Cardiac muscle cell (in vitro differentiated cells and primary cell): Measurements from ENCODE around the gene FNIP1. TPM values are rescaled to one million over a fixed set of nuclear protein-coding genes. Genes with fewer than 3 reads are reported as not detected.
A peak's percentile ranks its signal among the peaks of the same experiment; 100 is the strongest.

Experiments
- DNase-seq, 2 donors: peaks; one replicate each; pipeline versions ENCODE4 v3.0.0 to v3.0.0-alpha.2; 2010 to 2017; ENCODE audit warnings: low read depth in 1 of 2, low spot score in 1 of 2
- H3K27ac ChIP-seq: fragments of 200-600 bp; sonication (generic); 2 replicates; pipeline ENCODE4 v1.5.1; 2016
- H3K27me3 ChIP-seq: fragments of 200-600 bp; sonication (generic); 2 replicates; pipeline ENCODE4 v1.6.0; 2016; ENCODE audit warnings: control low read depth
- H3K36me3 ChIP-seq: fragments of 200-600 bp; sonication (generic); 2 replicates; pipeline ENCODE4 v1.5.1; 2016; ENCODE audit warnings: control low read depth
- H3K4me1 ChIP-seq: fragments of 200-600 bp; sonication (generic); 2 replicates; pipeline ENCODE4 v1.8.1; 2017; ENCODE audit warnings: low read depth, mild to moderate bottlenecking, mixed run types
- H3K4me3 ChIP-seq: fragments of 200-600 bp; sonication (generic); 2 replicates; pipeline ENCODE4 v1.5.1; 2016; ENCODE audit warnings: mild to moderate bottlenecking
- H3K9me3 ChIP-seq: fragments of 200-600 bp; sonication (generic); 2 replicates; pipeline ENCODE4 v1.5.1; 2017; ENCODE audit warnings: low read depth, mild to moderate bottlenecking, control low read depth
- polyA plus RNA-seq: library from polyadenylated mRNA; unstranded; fragments of >200 nt; fragmentation: Nextera tagmentation; extraction: Ambion mirVana; gene quantifications from 2 replicates; pipeline ENCODE4 v1.2.1, GENCODE V29; 2016
- total RNA-seq: library from RNA; depleted of rRNA; stranded (reverse); fragments of >200 nt; gene quantifications from 2 replicates; pipeline ENCODE4 v1.2.3, GENCODE V29; 2016
- TF ChIP-seq, protein P1 (sequence below): IDR thresholded peaks from 2 replicates; pipeline ENCODE4 v1.5.1; 2012; ENCODE audit warnings: low read depth, mild to moderate bottlenecking, low read length

The FNIP1 gene
- total and polyA plus RNA-seq, 2 experiments from 2014 or later: 10.1 to 24.4 TPM

DNA sequence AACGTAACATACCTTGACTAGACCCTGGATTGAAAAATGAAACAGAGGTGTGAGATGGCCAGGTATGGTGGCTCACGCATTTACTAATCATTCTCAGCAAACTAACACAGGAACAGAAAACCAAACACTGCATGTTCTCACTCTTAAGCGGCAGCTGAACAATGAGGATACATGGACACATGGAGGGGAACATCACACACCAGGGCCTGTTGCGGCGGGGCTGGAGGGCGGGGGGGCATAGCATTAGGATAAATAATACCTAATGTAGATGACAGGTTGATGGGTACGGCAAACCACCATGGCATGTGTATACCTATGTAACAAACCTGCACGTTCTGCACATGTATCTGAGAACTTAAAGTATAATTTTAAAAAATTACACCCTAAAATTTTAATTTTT is 177.7 kb downstream of the FNIP1 start:
- Histone ChIP-seq H3K4me1 (no peaks in the 10 kb centered on the region), H3K4me3 (no peak overlapping the region), H3K36me3 (peaks cover 3% of the 10 kb centered on the region), H3K27ac (no peak overlapping the region), H3K27me3 (no peaks in the 10 kb centered on the region), H3K9me3 (no peaks in the 10 kb centered on the region)
- DNase-seq: no peak
- TF ChIP-seq, protein P1, sequence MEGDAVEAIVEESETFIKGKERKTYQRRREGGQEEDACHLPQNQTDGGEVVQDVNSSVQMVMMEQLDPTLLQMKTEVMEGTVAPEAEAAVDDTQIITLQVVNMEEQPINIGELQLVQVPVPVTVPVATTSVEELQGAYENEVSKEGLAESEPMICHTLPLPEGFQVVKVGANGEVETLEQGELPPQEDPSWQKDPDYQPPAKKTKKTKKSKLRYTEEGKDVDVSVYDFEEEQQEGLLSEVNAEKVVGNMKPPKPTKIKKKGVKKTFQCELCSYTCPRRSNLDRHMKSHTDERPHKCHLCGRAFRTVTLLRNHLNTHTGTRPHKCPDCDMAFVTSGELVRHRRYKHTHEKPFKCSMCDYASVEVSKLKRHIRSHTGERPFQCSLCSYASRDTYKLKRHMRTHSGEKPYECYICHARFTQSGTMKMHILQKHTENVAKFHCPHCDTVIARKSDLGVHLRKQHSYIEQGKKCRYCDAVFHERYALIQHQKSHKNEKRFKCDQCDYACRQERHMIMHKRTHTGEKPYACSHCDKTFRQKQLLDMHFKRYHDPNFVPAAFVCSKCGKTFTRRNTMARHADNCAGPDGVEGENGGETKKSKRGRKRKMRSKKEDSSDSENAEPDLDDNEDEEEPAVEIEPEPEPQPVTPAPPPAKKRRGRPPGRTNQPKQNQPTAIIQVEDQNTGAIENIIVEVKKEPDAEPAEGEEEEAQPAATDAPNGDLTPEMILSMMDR: no peak

DNA sequence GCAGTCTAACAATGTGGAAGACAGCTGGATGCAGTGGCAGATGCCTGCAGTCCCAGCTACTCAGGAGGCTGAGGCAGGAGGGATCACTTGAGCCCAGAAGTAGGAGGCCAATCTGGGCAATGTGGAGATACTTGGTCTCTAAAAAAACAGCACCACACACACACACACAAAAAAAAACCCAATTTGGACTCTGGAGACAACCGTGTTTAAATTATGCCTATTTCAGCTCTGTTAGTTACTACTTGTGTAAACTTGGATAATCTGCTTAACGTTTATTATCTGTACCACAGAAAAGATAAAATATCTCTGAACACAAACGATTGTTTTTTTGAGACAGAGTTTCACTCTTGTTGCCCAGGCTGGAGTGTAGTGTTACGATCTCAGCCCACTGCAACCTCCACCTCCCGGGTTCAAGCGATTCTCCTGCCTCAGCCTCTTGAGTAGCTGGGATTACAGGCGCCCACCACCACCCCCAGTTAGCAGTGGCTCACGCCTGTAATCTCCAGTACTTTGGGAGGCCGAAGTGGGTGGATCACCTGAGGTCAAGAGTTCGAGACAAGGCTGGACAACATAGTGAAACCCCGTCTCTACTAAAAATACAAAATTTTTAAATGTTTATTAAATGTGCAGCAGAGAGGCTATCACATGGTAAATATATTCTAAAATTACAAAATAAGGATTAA is 179.5 kb downstream of the FNIP1 start:
- no peaks in the 10 kb centered on the region for H3K36me3 ChIP-seq
- TF ChIP-seq, protein P1: no peak
- no peaks in the 10 kb centered on the region for H3K9me3 ChIP-seq
- no peak for DNase-seq
- no peak overlapping the region for H3K27ac ChIP-seq
- H3K27me3 ChIP-seq: no peaks in the 10 kb centered on the region
- H3K4me3 ChIP-seq: no peak overlapping the region
- no peaks in the 10 kb centered on the region for H3K4me1 ChIP-seq

DNA sequence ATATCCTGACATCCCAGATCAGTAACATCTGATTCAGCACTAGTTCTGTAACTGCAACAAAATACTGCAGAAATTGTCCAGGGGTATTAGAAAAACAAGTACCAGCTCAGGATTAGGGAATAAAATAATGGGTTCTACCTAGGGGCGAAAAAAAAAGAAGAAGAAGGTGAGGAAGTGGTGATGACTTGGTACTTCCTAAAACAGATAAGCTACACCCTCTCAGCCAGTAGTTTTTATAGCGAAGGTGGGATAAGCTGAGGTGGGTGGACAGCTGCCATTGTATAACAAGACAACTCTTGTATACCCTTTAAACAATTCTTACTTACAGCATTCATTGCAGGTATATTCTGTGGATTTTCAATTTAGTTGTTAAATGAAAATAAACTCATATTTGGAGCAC is 180.9 kb downstream of the FNIP1 start:
- Histone ChIP-seq H3K27me3 (no peaks in the 10 kb centered on the region), H3K4me1 (no peaks in the 10 kb centered on the region), H3K9me3 (no peaks in the 10 kb centered on the region), H3K36me3 (no peaks in the 10 kb centered on the region), H3K27ac (no peak overlapping the region), H3K4me3 (no peak overlapping the region)
- no peak for DNase-seq
- TF ChIP-seq, protein P1: no peak

DNA sequence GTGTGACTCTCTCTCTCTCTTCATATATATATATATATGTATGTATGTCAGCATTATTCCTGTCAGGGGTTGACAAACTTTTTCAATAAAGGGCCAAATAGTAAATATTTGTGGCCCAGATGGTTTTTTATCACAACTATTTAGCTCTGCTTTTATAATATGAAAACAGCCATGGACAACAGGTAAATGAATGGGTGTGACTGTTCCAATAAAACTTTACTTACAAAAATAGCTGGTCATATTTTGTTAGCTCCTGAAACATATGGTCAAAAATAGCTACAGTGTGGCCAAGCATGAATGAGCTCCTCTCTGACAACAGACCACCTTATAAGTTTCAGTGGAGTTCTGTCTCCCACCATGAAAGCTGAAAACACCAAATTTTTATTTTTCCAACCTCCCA is 183.4 kb downstream of the FNIP1 start:
- Histone ChIP-seq H3K27ac (no peak overlapping the region), H3K27me3 (no peaks in the 10 kb centered on the region), H3K36me3 (no peaks in the 10 kb centered on the region), H3K4me1 (no peaks in the 10 kb centered on the region), H3K4me3 (no peak overlapping the region), H3K9me3 (no peaks in the 10 kb centered on the region)
- no peak for DNase-seq
- TF ChIP-seq, protein P1: no peak

DNA sequence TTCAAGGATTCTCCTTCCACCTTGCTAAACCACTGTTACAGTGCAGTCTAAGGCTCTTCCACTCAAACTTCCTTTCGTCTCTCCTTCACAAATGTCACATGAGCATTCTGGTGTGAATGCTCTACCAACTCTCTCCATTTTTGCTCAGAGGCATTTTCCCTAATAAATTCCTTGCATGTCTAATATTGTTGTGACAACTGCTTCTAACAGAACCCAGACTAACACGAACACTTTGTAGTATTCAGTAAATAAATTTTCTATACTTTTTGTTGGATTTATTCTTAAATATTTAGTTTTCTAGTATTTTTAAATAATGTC is 185.8 kb downstream of the FNIP1 start:
- no peak for DNase-seq
- H3K4me3 ChIP-seq: no peak overlapping the region
- peaks cover 13% of the 10 kb centered on the region for H3K4me1 ChIP-seq
- TF ChIP-seq, protein P1: no peak
- H3K36me3 ChIP-seq: no peaks in the 10 kb centered on the region
- H3K9me3 ChIP-seq: no peaks in the 10 kb centered on the region
- H3K27ac ChIP-seq: peak overlapping the region; percentile 78
- no peaks in the 10 kb centered on the region for H3K27me3 ChIP-seq
